H1 (cell line): ENCODE measurements around the gene MUSTN1. TPM values are rescaled to one million over a fixed set of nuclear protein-coding genes. Genes with fewer than 3 reads are reported as not detected.

Experiments
- CHD7 ChIP-seq: fragments of 300-600 bp; sonication (generic); IDR thresholded peaks from 2 replicates; pipeline ENCODE4 v1.7.1; 2012; ENCODE audit warnings: low read length, moderate library complexity, mild to moderate bottlenecking, inconsistent platforms; ENCODE audit not compliant: insufficient replicate concordance
- CTBP2 ChIP-seq: IDR thresholded peaks from 2 replicates; pipeline ENCODE4 v1.7.0; 2011; ENCODE audit warnings: borderline replicate concordance, mild to moderate bottlenecking, moderate library complexity, mixed read lengths, low read length; ENCODE audit not compliant: insufficient read depth, insufficient read length
- polyA plus RNA-seq, 7 experiments: library from polyadenylated mRNA; depleted of rRNA in 3 of 7; stranded (reverse) in 5 of 7; unstranded in 2 of 7; fragments of >200 nt in 5 of 7; fragments of 200-250 nt in 2 of 7; gene quantifications; 1 replicate in 5 of 7; 2 replicates in 1 of 7; 4 replicates in 1 of 7; pipeline versions ENCODE4 v1.2.1 to v1.2.3, GENCODE V29; 2011 to 2013; ENCODE audit warnings: missing spikeins in 2 of 7, mixed read lengths in 2 of 7
- total RNA-seq: library from RNA; stranded (reverse); fragmentation: NEBNext Ultra II Directional; extraction: Animal tissue kit (Norgen Biotek cat#: 25700); gene quantifications from 2 replicates; pipeline ENCODE4 v1.2.1, GENCODE V29; 2021

Gene MUSTN1
- total and polyA plus RNA-seq, 2 of the 8 experiments (the other 6 are each of a cell fraction or from before 2014, with no cell fraction given) = 1.1 to 2.4 TPM

- no peak for TF ChIP-seq CHD7
- no peak for TF ChIP-seq CTBP2
Observed at GRCh38 chr3:52829906-52830463, 4.8 kb downstream of the MUSTN1 start (continued).
